ENCODE measurements around the gene STK39. TPM values are rescaled to one million over a fixed set of nuclear protein-coding genes. Genes with fewer than 3 reads are reported as not detected.
A peak's percentile ranks its signal among the peaks of the same experiment; 100 is the strongest.

STK39 gene
- total and polyA plus RNA-seq, 9 of the 15 experiments (the other 6 are each of a cell fraction or from before 2014, with no cell fraction given): 0.19 to 0.76 (median 0.51) TPM

- TF ChIP-seq GABPB1 (CRISPR knock-in tag; IDR thresholded peaks at IDR 0.05) (peak; percentile 45; the same call in 1 of the 2 replicates), SAFB (IDR thresholded peaks at IDR 0.05; ENCODE audit: borderline replicate concordance, low read depth, low read length) (peak; percentile 72), C11orf30 (IDR thresholded peaks at IDR 0.05; ENCODE audit: low read depth) (no peak), ZNF316 (IDR thresholded peaks at IDR 0.05) (no peak), CEBPB (tag; IDR thresholded peaks at IDR 0.05) (no peak), ZNF507 (tag; conservative IDR thresholded peaks at IDR 0.05) (no peak), VEZF1 (CRISPR knock-in tag; IDR thresholded peaks at IDR 0.05) (peak; percentile 58), MAZ (CRISPR knock-in tag; conservative IDR thresholded peaks at IDR 0.05 in 1 of 2, IDR thresholded peaks at IDR 0.05 in 1 of 2) (peak in 1 of 2 experiments; percentile 27; a peak in 1 of 4 replicates), TFE3 (CRISPR knock-in tag; IDR thresholded peaks at IDR 0.05) (no peak), ZNF274 (IDR thresholded peaks at IDR 0.05; ENCODE audit: borderline replicate concordance, low read depth, low read length) (no peak), L3MBTL2 (IDR thresholded peaks at IDR 0.05) (peak; percentile 24; the same call in 1 of the 2 replicates), FOXJ3 (CRISPR knock-in tag; IDR thresholded peaks at IDR 0.05) (no peak), MED1 (CRISPR knock-in tag; IDR thresholded peaks at IDR 0.05; ENCODE audit: borderline replicate concordance) (no peak), HNRNPL (IDR thresholded peaks at IDR 0.05; ENCODE audit: low read depth, low read length) (no peak), CCAR2 (IDR thresholded peaks at IDR 0.05; ENCODE audit: low read depth, low read length) (no peak)
- TF ChIP-seq, protein P1, sequence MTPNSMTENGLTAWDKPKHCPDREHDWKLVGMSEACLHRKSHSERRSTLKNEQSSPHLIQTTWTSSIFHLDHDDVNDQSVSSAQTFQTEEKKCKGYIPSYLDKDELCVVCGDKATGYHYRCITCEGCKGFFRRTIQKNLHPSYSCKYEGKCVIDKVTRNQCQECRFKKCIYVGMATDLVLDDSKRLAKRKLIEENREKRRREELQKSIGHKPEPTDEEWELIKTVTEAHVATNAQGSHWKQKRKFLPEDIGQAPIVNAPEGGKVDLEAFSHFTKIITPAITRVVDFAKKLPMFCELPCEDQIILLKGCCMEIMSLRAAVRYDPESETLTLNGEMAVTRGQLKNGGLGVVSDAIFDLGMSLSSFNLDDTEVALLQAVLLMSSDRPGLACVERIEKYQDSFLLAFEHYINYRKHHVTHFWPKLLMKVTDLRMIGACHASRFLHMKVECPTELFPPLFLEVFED (CRISPR knock-in tag; conservative IDR thresholded peaks at IDR 0.05): no peak
- TF ChIP-seq, protein P2, sequence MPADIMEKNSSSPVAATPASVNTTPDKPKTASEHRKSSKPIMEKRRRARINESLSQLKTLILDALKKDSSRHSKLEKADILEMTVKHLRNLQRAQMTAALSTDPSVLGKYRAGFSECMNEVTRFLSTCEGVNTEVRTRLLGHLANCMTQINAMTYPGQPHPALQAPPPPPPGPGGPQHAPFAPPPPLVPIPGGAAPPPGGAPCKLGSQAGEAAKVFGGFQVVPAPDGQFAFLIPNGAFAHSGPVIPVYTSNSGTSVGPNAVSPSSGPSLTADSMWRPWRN (IDR thresholded peaks at IDR 0.05; ENCODE audit: low read depth): peak; percentile 51; the same call in 1 of the 2 replicates
- TF ChIP-seq, protein P3, sequence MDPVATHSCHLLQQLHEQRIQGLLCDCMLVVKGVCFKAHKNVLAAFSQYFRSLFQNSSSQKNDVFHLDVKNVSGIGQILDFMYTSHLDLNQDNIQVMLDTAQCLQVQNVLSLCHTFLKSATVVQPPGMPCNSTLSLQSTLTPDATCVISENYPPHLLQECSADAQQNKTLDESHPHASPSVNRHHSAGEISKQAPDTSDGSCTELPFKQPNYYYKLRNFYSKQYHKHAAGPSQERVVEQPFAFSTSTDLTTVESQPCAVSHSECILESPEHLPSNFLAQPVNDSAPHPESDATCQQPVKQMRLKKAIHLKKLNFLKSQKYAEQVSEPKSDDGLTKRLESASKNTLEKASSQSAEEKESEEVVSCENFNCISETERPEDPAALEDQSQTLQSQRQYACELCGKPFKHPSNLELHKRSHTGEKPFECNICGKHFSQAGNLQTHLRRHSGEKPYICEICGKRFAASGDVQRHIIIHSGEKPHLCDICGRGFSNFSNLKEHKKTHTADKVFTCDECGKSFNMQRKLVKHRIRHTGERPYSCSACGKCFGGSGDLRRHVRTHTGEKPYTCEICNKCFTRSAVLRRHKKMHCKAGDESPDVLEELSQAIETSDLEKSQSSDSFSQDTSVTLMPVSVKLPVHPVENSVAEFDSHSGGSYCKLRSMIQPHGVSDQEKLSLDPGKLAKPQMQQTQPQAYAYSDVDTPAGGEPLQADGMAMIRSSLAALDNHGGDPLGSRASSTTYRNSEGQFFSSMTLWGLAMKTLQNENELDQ (CRISPR knock-in tag; IDR thresholded peaks at IDR 0.05; ENCODE audit: borderline replicate concordance): no peak
Observed at GRCh38 chr2:168246483-168247340, 683 bp downstream of the STK39 start (continued).

Measured in K562 (cell line).